Measurements from ENCODE around the gene BCAP29.

The BCAP29 gene

DNA sequence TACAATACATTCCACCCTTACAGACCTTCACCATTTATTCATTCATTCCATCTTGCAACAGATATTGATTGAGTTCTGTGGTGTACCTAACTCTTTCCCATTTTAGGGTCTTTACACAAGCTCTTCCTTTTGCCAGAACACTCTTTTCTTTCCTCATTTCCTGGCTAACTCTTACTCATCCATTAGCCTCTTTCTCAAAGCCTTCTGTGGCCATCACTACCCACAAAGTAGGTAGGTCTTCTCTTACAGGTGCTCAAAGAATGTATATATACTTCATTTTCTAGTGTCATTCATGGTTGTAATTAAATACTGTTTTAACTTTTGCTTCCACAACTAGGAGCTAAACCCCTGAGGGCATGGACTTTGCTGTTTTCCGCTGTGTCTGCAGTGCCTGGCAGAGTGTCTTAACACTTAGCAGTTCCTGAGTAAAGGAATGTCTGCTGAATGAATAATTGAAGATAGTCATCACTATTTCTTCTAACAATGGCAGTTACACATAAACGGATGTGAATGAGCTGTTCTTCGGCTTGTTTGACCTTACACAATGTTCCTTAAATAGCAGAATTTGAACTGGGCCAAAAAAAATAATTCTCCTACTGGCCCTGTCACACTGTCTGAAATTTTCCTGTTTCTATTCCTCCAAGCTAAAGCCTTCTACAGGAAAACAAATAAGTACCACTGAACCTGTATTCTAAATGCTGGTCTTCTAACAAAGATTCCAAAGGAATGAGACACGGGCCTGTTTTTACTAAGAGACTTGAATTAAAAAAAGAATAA lies 15.1 kb downstream of the BCAP29 start:
- TF ChIP-seq, protein P1, sequence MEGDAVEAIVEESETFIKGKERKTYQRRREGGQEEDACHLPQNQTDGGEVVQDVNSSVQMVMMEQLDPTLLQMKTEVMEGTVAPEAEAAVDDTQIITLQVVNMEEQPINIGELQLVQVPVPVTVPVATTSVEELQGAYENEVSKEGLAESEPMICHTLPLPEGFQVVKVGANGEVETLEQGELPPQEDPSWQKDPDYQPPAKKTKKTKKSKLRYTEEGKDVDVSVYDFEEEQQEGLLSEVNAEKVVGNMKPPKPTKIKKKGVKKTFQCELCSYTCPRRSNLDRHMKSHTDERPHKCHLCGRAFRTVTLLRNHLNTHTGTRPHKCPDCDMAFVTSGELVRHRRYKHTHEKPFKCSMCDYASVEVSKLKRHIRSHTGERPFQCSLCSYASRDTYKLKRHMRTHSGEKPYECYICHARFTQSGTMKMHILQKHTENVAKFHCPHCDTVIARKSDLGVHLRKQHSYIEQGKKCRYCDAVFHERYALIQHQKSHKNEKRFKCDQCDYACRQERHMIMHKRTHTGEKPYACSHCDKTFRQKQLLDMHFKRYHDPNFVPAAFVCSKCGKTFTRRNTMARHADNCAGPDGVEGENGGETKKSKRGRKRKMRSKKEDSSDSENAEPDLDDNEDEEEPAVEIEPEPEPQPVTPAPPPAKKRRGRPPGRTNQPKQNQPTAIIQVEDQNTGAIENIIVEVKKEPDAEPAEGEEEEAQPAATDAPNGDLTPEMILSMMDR (IDR thresholded peaks at IDR 0.05; ENCODE audit: insufficient read depth, low read depth, low read length, missing control alignments): no peak
- DNase-seq (ENCODE audit: low read depth): peak; percentile 94
- no peak overlapping the region for H3K4me3 ChIP-seq (ENCODE audit: low read length)

DNA sequence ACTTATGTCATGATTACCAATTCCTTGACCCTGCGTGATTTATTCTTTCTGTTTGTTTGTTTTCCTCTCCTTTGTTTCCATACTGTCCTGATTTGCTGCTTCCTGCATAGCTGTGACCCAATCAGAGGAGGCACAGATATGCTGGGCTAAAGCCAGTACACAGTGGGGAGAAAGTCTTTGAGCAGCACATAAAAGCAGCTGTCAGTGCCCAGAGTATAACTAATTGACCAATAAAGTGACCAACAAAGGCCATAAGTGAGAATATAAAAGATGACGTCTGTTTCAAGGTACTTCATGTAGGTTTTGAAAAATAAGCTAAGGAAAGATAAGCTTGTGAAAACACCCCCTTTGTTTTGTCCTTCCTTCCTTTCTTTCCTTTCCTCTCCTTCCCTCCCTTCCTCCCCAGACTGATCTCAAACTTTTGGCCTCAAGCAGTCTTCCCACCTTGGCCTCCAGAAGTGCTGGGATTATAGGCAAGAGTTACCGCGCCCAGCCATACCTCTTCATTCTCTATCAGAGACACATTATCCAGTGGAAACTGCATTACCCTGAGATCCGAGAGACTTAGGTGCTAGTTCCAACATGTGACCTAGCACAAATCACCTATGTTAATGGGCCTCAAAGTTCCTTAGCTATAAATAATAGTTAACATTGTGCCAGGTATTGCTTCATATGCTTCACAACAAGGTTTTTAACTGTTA lies 17.0 kb downstream of the BCAP29 start:
- DNase-seq (ENCODE audit: low read depth): no peak
- no peak overlapping the region for H3K4me3 ChIP-seq (ENCODE audit: low read length)
- TF ChIP-seq, protein P1 (IDR thresholded peaks at IDR 0.05; ENCODE audit: insufficient read depth, low read depth, low read length, missing control alignments): no peak

DNA sequence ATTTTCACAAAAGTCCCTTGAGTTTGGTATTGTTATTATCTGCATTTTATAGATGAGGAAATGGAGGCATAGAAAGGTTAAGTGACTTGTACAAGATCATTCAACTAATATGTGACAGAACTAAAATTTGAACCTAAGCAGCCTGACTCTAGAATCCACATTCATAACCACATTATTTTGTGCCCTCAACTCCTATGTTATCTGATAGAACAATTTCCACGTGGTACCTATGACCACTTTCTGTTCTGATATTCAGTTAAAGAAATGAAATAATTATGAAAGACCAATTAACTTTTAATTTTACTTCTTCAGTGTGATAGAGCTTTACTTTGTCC lies 17.5 kb downstream of the BCAP29 start:
- no peak overlapping the region for H3K4me3 ChIP-seq (ENCODE audit: low read length)
- TF ChIP-seq, protein P1 (IDR thresholded peaks at IDR 0.05; ENCODE audit: insufficient read depth, low read depth, low read length, missing control alignments): no peak
- DNase-seq (ENCODE audit: low read depth): no peak

DNA sequence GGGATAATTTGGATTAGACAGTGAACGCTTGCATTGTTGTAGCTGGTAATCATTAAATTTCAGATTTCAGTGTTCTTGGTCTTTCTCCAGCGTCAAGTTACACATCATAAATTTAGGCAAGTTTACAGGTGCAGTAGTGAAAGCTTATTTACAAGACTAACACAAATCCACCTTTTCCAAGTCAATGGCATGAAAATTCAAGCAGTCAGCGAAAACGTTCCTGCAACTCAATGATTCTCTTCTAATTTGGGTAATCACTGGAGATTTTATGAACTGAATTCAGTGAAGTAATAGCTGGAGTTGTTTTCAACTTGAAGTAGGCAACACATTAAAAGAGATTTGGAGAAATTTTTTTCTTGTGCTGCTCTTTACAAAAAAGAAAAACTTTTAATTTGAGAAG lies 17.9 kb downstream of the BCAP29 start:
- DNase-seq (ENCODE audit: low read depth): no peak
- TF ChIP-seq, protein P1 (IDR thresholded peaks at IDR 0.05; ENCODE audit: insufficient read depth, low read depth, low read length, missing control alignments): no peak
- H3K4me3 ChIP-seq (ENCODE audit: low read length): no peak overlapping the region

DNA sequence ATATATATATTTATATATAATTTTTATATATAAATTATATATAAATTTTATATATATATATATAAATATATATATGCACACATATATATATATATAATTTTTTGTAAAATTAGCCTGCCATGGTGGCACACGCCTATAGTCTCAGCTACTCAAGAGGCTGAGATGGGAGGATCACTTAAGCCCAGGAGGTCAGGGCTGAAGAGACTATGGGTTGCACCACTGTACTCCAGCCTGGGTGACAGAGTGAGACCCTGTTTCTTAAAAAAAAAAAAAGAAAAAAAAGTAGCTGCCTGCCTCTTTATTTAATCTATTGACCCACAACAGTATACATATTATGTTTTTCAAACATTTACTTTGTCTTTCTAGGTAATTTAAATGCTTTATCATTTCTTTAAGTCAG lies 19.2 kb downstream of the BCAP29 start:
- TF ChIP-seq, protein P1 (IDR thresholded peaks at IDR 0.05; ENCODE audit: insufficient read depth, low read depth, low read length, missing control alignments): no peak

DNA sequence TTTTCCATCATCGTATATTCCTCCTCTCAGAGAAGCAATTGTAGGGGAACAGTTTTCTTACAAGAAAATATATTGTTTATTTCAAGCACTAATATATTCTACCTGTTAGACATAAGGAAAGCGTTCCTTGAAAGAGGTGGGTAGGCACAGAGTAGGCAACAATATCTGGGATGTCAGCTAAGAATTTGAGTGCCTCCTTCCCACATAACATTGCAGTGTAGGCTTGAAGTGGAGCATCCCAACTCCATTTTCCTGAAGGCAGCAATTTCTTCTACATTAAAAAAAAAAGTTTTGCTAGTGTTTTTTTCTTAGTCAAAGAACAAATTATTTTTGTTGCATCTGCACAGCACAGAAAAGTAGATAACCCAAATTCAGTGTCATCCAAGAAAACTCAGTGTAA lies 20.8 kb downstream of the BCAP29 start:
- H3K4me3 ChIP-seq (ENCODE audit: low read length): no peak overlapping the region
- TF ChIP-seq, protein P1 (IDR thresholded peaks at IDR 0.05; ENCODE audit: insufficient read depth, low read depth, low read length, missing control alignments): no peak
- no peak for DNase-seq (ENCODE audit: low read depth)

More for the DNA sequence above, 19.2 kb downstream of the BCAP29 start:
- no peak for DNase-seq (ENCODE audit: low read depth)
- no peak overlapping the region for H3K4me3 ChIP-seq (ENCODE audit: low read length)
